Stimulated activated CD4-positive, alpha-beta T cell treated with anti-CD3 and anti-CD28 coated beads, Interleukin-4, amount 100 ng/mL, for 4 hours (primary cell): ENCODE measurements around the gene AKAP8L.

ENCODE experiments used
- DNase-seq, 2 experiments: peaks; one replicate each; pipeline ENCODE4 v3.0.0-alpha.2; 2020

Gene AKAP8L, protein sequence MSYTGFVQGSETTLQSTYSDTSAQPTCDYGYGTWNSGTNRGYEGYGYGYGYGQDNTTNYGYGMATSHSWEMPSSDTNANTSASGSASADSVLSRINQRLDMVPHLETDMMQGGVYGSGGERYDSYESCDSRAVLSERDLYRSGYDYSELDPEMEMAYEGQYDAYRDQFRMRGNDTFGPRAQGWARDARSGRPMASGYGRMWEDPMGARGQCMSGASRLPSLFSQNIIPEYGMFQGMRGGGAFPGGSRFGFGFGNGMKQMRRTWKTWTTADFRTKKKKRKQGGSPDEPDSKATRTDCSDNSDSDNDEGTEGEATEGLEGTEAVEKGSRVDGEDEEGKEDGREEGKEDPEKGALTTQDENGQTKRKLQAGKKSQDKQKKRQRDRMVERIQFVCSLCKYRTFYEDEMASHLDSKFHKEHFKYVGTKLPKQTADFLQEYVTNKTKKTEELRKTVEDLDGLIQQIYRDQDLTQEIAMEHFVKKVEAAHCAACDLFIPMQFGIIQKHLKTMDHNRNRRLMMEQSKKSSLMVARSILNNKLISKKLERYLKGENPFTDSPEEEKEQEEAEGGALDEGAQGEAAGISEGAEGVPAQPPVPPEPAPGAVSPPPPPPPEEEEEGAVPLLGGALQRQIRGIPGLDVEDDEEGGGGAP

DNA sequence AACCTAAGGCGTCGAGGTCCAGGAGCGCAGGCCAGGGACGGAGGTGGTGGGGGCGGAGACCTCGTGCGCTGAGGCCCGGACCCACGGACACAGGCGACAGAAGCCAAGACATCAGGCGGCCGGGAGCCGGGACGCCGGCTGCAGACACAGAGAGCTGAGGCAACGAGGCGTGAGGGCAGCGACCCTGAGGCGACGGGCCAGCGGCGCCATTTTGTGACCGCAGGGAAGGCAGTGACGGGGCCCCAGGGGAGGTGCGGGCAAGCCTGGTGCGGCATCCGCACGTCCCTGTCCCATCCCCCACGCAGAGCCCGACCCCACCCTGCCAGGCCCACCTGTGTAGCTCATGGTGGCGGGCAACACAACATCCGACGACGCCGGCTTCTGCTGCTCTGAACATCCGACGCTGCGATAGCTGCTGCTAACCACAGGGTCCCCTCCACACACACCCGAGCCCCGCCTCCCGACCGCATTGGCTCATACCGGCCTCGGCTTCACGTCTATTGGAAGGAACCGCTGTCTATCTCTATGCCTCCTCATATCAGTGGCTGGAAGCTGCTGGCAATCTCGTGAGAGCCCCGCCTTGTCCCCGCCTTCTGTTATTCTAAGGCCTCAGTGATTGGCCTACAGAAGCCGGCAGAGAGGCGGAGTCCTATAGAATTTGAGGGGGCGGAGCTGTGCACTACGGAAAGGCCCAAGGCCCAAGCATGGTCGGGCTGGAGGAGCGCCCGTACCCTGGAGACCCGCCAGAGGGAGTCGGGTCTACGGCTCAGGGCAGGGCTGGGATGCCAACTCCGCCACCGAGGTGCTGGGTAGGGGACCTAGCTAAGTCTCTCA is at the start of gene AKAP8L:
Gene AKAP8L (minus strand): TSS at position 410 of the 834 bp plus-strand sequence. CDS start 65 bp downstream, at position 345.
- DNase-seq, result peak; percentile 95 to 99

DNA sequence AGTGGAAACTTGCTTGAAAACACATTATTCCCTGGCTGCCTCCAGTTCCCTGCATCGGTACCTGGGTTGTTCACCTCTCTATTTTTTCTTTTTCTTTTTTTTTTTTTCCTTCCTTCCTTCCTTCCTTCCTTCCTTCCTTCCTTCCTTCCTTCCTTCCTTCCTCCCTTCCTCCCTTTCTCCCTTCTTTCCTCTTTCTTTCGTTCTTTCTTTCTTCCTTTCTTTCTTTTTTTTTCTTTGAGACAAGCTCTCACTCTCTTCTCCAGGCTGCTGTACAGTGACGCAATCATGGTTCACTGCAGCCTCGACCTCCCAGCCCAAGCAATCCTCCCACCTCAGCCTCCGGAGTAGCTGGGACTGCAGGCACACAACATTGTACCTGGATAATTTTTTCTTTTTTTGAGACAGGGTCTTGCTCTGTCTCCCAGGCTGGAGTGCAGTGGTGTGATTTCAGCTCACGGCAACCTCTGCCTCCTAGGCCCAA is 49.0 kb upstream of the AKAP8L start:
- no peak for DNase-seq

DNA sequence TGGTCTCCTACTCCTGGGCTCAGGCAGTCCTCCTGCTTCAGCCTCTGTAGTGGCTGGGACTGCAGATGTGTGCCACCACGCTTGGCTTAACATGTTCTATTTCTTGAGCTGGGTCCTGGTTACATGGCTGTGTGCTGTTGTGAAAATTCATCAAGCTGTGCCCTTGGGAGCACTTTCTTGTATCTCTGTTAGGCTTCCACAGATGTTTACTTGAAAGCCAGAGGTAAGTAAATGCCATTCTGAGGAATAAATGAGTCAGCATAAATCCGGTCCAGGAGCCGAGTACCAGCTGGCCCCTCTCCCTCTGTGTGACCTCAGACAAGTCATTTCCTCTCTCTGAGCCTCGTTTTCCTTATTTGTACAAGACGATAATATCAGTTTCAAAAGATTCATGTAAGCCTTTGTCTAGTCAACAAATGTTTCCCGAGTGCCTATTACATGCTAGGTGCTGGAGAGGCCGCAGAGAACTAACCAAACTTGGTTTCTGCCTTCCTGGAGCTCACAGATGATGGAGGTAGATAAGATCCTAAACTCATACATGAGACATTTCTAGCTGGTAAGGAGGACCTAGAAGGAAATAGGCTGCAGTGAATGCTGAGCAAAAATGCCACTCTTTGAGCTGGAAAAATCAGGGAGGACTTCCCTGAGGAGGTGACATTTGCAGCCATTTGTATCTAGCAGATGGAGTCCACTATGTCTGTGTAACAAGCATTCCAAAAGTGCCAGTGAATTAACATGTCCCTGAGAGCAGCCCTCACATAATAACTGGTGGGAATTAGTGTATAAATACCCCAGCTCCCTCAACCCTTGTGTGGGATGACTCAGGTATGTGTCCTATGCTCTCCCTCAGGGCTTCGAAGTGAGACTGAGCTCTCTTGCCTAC is 48.3 kb upstream of the AKAP8L start:
- DNase-seq, result peak; percentile 43 to 74

DNA sequence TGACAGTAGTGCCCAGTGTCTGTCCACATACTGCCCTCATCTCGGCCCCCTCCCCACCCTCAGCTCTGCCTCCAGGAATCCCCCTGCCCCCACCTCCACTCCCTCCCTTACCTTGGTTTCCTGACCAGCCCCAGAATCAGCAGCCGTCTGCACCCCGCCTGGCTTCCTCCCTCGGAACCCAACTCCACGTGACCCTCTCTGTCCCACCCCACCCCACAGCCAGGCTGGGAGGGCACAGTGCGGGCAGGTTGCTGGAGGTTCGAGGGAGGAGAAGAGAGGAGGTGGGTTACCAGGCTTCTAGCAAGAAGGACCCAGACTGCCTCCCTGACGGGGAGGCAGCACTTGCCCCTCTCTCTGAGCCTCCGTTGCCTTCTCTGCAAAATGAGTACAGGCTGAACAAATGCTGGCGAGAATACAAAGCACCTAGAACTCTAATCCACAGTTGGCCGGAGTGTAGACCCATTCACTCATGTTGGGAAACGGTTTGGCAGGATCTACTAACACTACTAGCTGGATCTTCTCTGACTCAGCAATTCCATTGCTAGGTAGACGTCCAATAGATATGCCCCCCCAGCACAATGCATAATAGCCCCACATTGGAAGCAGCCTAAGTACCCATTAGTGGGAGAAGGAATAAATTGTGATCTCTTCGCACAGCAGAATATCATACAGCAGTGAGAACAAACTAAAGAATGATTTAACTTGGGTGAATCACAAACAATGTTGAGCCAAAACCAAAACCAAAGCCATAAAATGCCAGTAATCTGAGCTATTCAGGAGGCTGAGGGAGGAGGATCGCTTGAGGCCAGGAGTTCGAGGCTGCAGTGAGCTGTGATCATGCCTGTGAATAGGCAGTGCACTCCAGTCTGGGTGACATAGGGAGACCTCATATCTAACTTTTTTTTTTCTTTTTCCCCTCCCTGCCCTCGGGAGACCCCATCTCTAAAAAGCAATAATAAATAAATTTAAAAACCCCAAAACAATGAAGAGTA is 45.9 kb upstream of the AKAP8L start, which contains the start of gene RASAL3:
Gene RASAL3 (minus strand): TSS at position 151 of the 992 bp plus-strand sequence. CDS start 186 bp downstream, outside the sequence.
- DNase-seq, result peak; percentile 58 to 64

DNA sequence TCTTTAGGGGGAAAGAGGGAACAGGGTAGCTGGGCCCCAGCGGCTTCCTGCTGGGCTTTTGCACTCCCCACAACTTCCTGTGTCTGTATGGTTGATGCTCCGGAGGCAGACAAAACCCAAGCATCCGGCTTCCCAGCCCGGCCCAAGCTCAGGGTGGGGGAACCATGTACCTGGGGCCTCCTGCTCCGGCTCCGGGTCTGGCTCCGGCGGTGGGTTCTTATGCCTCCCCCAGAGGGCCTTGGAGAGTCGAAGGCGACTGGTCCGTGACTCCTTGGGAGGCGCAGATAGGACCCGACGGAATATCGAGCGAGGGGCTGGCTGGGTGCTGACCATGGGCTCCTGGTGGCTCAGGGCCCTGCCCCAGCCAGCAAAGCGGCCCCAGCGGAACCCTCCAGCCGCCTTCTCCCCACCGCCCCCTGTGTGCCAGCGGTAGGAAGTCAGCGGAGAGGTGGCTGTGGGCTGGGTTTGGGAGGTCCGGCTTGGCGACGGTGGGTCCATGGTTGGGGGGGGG is 45.1 kb upstream of the AKAP8L start:
- DNase-seq, result peak; percentile 62 to 70

DNA sequence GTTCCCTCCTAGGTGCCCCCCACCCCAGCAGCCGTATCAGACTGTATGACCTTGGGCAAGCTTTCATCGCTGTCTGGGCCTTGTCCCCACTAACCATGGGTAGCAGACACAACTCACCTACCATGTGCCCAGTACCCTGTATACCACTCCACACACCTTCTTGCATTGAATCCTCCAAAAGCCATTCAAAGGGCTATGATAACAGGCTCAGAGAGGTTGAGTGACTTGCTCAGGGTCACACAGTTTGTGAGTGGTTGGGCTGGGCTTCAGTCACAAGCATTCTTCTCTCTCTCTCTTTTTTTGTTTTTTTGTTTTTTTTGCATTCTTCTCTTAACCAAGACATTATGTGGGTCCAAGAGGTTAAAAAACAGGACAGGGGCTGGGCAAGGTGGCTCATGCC is 42.9 kb upstream of the AKAP8L start:
- DNase-seq, result no peak

DNA sequence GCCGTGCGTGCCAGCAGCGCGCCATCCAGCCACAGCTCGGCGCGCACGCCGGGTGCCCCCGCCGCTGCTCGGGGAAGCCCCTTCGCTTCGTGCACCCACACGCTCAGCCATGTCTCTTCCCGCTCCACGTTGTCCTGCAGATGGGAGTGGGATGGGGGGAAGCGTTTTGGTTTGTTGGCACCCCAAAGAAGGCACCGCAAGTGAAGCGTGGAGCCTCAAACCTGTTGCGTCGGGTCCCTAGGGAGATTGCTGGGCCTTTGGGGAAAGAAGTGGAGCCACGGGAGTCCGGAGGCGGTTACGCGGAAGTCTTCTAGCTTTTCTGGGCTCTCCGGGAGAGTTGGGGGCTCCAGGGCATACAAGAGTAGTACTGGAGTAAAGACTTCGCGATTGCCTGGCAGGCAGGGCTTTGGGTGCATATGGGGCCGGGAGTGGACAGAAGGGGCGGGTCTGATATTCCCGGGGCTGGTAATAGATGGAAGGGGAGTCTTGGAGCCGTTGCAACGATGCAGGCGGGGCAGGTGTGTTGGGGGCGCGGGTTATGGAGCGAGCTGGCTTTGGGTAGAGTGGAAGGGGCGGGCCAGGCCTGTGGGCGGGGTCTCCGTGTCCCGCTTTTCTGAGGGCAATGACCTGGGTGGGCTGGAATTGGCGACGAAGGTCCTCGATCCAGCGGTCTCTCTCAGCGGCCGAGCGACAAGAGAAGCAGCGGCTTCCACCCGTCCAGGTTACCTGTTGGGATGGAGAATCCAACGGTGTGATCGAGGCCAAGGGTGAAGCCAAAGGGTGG is 39.1 kb upstream of the AKAP8L start:
- no peak for DNase-seq

DNA sequence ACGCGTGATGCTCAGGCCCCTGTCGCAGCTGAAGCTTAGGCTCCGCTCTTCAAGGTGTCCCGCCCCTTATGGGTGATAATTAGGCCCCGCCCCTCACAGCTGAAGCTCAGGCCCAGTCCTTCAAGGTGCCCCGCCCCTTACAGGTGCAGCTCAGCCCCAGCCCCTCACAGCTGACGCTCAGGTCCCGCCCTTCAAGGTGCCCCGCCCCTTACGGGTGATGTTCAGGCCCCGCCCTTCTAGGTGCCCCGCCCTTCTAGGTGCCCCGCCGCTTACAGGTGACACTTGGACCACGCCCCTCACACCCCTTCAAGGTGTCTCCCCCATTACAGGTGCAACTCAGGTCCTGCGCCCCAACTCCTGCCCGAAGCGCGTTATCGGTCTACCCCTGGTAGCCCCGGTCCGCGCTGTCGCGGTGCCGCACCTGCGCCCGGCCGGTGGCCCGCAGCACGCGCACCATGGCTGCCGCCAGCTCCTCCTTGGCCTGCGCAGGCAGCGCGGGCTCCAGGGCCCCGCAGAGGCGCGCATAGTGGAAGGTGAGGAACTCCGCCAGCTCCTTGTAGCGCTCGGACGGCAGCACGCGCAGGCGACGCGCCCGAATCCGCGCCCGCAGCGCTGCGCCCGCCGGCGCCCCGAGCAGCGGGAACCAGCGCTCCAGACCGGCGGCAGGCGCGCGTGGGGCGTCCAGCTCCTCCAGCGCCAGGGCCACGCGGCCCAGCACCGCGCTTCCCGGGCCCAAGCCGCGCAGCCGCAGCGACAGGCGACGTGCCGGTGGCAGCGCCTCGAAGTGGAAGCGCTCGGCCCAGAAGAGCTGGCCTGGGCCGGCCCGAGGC is 38.3 kb upstream of the AKAP8L start:
- no peak for DNase-seq

DNA sequence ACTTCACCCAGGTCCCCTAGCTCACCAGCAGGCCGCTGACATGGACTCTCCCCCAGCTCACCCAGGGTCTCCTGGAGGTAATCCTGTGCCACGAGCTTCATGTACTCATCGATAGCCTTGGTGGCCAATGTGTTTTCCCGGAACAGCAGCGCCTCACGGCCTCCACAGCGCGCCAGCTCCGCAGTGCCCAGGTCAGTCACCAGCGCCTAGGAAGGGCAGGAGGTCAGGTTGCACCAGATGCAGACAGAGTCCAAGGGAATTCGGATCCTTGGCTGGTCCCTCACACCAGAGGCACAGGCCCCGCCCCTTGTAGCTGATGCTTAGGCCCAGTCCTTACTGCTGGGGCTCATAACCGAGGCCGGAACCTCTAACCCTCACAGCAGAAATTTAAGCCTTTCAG is 37.7 kb upstream of the AKAP8L start:
- no peak for DNase-seq

DNA sequence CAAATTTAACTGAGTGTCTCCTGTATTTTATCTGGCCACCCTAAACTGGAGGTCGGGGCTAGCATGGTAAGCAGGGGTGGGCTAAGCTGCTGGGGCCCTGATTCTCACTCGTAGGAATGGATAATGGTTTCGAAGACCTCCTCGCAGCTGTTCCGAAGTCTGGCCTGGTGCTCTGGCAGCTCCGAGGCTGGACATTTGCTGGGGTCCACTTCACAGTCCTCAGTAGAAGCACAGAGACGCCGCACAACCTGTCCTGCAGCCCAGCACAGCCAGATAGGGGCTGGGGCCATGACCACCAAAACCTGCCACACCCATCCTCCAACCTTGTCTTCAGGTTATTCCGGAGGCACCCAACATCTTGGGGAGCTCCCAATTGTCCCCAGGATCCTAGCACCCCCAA is 37.2 kb upstream of the AKAP8L start:
- no peak for DNase-seq

DNA sequence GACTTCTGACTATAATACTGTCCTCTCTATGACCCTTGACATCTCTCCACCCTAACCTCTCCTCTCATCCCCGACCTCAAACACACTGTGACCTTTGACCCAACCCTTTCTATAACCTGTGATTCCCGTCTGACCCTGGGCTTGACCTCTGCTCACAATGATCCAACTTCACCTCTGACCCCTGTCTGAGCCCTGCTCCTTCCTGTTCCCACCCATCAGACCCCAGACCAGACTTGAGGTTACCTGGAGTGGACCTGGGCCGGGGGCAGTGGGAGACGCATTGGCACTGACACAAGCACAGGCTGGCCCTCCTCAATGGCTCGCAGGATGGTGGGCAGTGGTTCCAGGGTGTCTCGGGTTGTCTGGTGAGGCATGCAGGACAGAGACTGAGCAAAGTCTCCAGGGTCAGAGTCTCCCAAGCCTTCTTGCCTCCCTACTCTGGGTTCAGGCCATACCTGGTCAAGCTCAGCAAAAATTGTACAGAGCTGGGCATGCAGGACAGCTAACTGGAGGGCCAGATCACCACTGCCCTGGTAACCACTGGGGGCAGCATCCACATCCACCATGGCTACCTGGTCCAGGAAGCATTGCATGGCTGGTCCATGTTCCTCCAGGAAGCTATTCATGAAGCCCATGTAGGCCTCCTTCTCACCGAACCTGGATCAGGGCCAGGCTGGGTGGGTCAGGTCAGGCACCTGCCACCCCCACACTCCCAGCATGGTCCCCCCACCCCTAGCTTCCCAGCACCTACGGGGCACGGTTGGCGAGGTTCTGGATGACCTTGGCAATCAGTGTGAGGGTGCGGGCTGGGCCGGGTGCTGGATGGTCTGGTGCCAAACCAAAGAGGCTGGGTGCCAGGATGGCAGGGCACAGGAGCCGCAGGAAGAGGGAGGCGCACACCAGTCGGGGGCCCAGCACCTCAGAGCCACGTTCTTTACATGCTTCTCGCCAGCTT is 35.4 kb upstream of the AKAP8L start:
- DNase-seq, result no peak

DNA sequence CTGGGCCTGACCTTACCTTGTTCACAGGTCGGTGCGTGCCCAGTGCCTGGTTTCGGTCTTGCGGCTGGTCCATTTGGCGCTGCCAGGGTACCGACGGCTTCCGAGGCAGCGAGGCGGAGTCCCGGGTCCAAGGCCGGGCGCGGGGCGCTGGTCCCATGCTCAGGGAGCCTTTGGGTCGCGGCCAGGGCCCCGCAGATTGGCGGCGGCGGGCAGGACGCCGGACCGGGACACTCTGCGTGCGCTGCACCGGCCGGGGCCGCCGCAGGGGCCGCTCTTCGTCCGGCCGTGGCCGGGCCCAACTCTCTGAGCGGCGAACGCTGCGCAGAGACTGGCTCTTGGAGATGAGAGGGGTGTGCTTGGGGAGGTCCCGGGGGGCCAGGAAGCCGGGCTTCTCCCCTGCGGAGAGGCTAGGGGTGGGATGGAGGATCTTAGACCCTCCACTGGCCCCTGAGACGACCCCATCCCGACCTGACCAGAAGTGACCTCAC is 34.3 kb upstream of the AKAP8L start:
- no peak for DNase-seq

DNA sequence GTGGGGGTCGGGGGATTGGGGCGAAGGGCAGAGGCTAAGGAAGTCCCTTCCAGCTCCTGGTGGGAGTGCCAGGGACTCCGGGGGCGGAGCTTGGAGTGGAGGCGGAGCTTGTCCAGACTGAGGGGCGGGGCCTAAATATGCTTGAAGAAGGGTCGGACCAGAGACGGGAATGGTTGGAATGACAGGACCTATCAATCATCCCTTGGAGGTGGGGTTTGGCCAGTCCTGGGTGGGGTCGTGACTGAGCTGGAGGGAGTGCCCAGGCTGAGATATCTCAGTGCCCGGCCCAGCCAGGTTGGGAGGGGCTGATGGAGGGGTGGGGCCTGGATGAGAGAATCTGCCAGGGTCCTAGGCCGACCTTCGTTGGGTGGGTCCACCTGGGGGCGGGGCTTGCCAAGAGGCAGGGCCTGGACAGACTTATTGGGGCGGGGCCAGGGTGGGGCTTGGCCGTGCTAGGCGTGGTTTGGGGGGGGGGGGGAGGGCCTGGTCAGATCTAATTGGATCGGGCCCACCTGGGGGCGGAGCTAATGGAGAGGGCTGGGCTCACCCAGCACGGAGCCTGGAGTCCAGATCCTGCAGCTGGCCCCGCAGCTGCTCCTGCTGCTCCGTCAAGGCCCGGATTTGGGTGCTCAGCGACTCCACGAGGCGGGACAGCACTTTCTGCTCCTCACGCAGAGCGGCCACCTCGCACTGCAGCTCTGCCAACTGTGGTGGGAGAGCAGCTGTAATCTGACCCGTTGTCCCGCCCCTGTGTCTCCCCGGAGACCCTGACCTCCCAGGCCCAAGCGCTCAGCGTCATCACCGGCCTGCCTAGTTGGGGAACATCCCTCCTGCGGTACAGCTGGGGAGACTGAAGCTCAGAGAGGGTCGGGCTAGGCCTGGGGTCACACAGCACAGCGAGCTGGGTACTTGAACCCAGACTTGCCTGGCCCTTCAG is 33.6 kb upstream of the AKAP8L start:
- no peak for DNase-seq

DNA sequence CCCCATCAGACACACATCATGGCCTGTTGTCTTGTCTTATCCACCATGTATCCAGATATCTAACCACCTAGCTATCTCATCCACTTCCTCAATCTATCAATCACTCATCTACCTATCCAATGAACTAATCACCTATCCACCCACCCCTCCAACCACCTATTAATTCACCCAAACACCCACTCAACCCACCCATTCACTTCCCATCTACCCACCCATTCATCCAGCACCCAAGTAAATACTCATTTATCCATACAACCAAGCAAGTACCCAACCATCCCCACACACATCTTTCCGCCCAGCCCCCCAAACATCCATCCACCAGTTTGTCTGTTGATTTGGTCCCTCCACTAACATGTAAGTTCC is 31.7 kb upstream of the AKAP8L start:
- no peak for DNase-seq

DNA sequence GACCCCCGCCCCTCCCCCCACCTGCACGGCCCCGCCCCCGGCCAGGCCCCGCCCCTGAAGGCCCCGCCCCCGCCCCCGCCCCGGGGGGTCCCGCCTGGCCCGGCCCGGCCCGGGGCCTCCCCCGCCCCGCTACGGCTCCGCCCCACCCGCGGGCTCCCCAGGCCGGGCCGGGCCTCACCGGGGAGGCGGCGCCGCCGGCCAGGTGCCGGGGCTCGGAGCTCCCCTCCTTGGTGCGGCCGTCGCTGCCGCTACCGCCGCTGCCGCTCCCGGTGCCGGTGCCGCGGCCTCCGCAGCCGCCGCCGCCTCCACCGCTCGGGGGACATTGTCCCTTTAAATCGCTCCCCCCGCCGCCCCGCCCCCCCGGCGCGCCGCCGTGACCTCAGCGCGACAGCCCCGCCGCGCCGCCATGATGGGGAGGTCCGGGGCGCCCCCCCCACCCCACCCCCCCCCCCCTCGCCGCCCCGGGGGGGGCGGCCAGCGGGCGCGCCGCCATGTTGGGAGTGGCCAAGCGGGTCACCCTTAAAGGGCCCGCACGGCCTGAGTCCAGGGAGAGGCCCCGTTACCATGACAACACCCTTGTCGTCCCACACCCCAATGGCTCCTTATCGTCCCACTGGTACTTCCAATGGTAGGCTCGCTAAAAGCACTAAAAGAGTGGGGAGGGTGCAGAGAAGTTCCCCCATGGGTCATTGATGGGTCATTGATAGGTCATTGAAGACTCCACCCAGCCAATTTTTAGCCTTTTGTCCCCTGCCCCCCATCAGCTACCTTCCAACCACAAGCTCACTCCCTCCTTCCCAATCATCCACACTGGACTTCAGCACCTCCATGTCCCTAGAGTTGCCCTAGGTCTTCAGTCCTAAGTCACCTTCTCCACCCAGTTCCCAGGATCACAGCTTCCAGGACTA is 31.1 kb upstream of the AKAP8L start, which contains the start of gene WIZ:
Gene WIZ (minus strand): TSS at position 337 of the 908 bp plus-strand sequence. CDS start 1,649 bp downstream, outside the sequence.
- DNase-seq, result peak; percentile 76 to 85
